ENCODE data around the gene ERBB4. TPM values are rescaled to one million over a fixed set of nuclear protein-coding genes. Genes with fewer than 3 reads are reported as not detected.
"Not testable (repeated sequence)": the region's sequence is repeated elsewhere in the genome, so short reads cannot be mapped to it uniquely, and the experiment has no call there.

ERBB4 gene
- total RNA-seq, 1 donor from 2014 or later = not detected

GRCh38 chr2:212264187-212264586 is 274.4 kb downstream of the ERBB4 start:
- intact Hi-C loops (cut with micrococcal nuclease) = no loop called here
- no peak overlapping the region for H3K27ac Mint-ChIP-seq
- H3K36me3 Mint-ChIP-seq (ENCODE audit: low read depth) = no peaks in the 10 kb centered on the region
- H3K27me3 Mint-ChIP-seq = no peaks in the 10 kb centered on the region
- DNase-seq = no peak
- H3K4me1 Mint-ChIP-seq = no peaks in the 10 kb centered on the region
- H3K4me3 Mint-ChIP-seq = no peak overlapping the region
- H3K9me3 Mint-ChIP-seq = no peaks in the 10 kb centered on the region

- Mint-ChIP-seq H3K4me3 (no peak overlapping the region), H3K27ac (no peak overlapping the region), H3K27me3 (no peaks in the 10 kb centered on the region), H3K36me3 (ENCODE audit: low read depth) (no peaks in the 10 kb centered on the region), H3K9me3 (no peaks in the 10 kb centered on the region), H3K4me1 (no peaks in the 10 kb centered on the region)
- DNase-seq = no peak
- intact Hi-C loops (cut with micrococcal nuclease) = no loop called here
Measured at GRCh38 chr2:212259226-212259625, 279.4 kb downstream of the ERBB4 start.

GRCh38 chr2:212254339-212254738 is 284.3 kb downstream of the ERBB4 start:
- intact Hi-C loops (cut with micrococcal nuclease) = no loop called here
- H3K36me3 Mint-ChIP-seq (ENCODE audit: low read depth) = no peaks in the 10 kb centered on the region
- no peaks in the 10 kb centered on the region for H3K9me3 Mint-ChIP-seq
- H3K27me3 Mint-ChIP-seq = no peaks in the 10 kb centered on the region
- DNase-seq = no peak
- H3K4me3 Mint-ChIP-seq = no peak overlapping the region
- H3K27ac Mint-ChIP-seq = no peak overlapping the region
- no peaks in the 10 kb centered on the region for H3K4me1 Mint-ChIP-seq

GRCh38 chr2:212249451-212249850 is 289.2 kb downstream of the ERBB4 start:
- Mint-ChIP-seq H3K9me3 (no peaks in the 10 kb centered on the region), H3K4me3 (no peak overlapping the region), H3K27me3 (no peaks in the 10 kb centered on the region), H3K27ac (no peak overlapping the region), H3K4me1 (no peaks in the 10 kb centered on the region), H3K36me3 (ENCODE audit: low read depth) (no peaks in the 10 kb centered on the region)
- intact Hi-C loops (cut with micrococcal nuclease) = no loop called here
- DNase-seq = no peak

- no peaks in the 10 kb centered on the region for H3K27me3 Mint-ChIP-seq
- H3K36me3 Mint-ChIP-seq (ENCODE audit: low read depth) = no peaks in the 10 kb centered on the region
Measured at GRCh38 chr2:212245880-212246279, 292.7 kb downstream of the ERBB4 start.

GRCh38 chr2:212242724-212243123 is 295.9 kb downstream of the ERBB4 start:
- no peak for DNase-seq
- Mint-ChIP-seq H3K9me3 (no peaks in the 10 kb centered on the region), H3K27me3 (no peaks in the 10 kb centered on the region), H3K4me1 (no peaks in the 10 kb centered on the region), H3K27ac (no peak overlapping the region), H3K36me3 (ENCODE audit: low read depth) (no peaks in the 10 kb centered on the region), H3K4me3 (no peak overlapping the region)
- intact Hi-C loops (cut with micrococcal nuclease) = no loop called here

More at GRCh38 chr2:212245880-212246279, 292.7 kb downstream of the ERBB4 start:
- Mint-ChIP-seq H3K9me3 (no peaks in the 10 kb centered on the region), H3K27ac (no peak overlapping the region), H3K4me3 (no peak overlapping the region), H3K4me1 (no peaks in the 10 kb centered on the region)
- intact Hi-C loops (cut with micrococcal nuclease) = no loop called here
- DNase-seq = no peak

- intact Hi-C loops (cut with micrococcal nuclease); H3K4me1 Mint-ChIP-seq; H3K9me3 Mint-ChIP-seq; H3K4me3 Mint-ChIP-seq; H3K27ac Mint-ChIP-seq; H3K36me3 Mint-ChIP-seq (ENCODE audit: low read depth); DNase-seq; H3K27me3 Mint-ChIP-seq: not testable (repeated sequence)
Measured at GRCh38 chr2:212238152-212238551, 300.4 kb downstream of the ERBB4 start.

- no peaks in the 10 kb centered on the region for H3K36me3 Mint-ChIP-seq (ENCODE audit: low read depth)
Measured at GRCh38 chr2:212237350-212238095, 301.1 kb downstream of the ERBB4 start.

GRCh38 chr2:212228743-212229171 is 309.8 kb downstream of the ERBB4 start:
- Mint-ChIP-seq H3K9me3 (no peaks in the 10 kb centered on the region), H3K27ac (no peak overlapping the region), H3K36me3 (ENCODE audit: low read depth) (no peaks in the 10 kb centered on the region), H3K27me3 (no peaks in the 10 kb centered on the region), H3K4me1 (no peaks in the 10 kb centered on the region), H3K4me3 (no peak overlapping the region)
- no peak for DNase-seq
- intact Hi-C loops (cut with micrococcal nuclease) = no loop called here

More at GRCh38 chr2:212237350-212238095, 301.1 kb downstream of the ERBB4 start:
- H3K27me3 Mint-ChIP-seq = no peaks in the 10 kb centered on the region
- no peak overlapping the region for H3K27ac Mint-ChIP-seq
- no peaks in the 10 kb centered on the region for H3K4me1 Mint-ChIP-seq
- H3K4me3 Mint-ChIP-seq = no peak overlapping the region
- intact Hi-C loops (cut with micrococcal nuclease) = no loop called here
- peaks cover 5% of the 10 kb centered on the region for H3K9me3 Mint-ChIP-seq
- DNase-seq = no peak

- no peak overlapping the region for H3K27ac Mint-ChIP-seq
- H3K27me3 Mint-ChIP-seq = no peaks in the 10 kb centered on the region
- intact Hi-C loops (cut with micrococcal nuclease) = no loop called here
- H3K36me3 Mint-ChIP-seq (ENCODE audit: low read depth) = no peaks in the 10 kb centered on the region
- H3K4me3 Mint-ChIP-seq = no peak overlapping the region
- H3K9me3 Mint-ChIP-seq = no peaks in the 10 kb centered on the region
- no peaks in the 10 kb centered on the region for H3K4me1 Mint-ChIP-seq
- no peak for DNase-seq
Measured at GRCh38 chr2:212227755-212228154, 310.8 kb downstream of the ERBB4 start.

- H3K36me3 Mint-ChIP-seq (ENCODE audit: low read depth) = no peaks in the 10 kb centered on the region
- no peaks in the 10 kb centered on the region for H3K27me3 Mint-ChIP-seq
- H3K27ac Mint-ChIP-seq = no peak overlapping the region
- no peaks in the 10 kb centered on the region for H3K4me1 Mint-ChIP-seq
- DNase-seq = no peak
- H3K9me3 Mint-ChIP-seq = no peaks in the 10 kb centered on the region
- H3K4me3 Mint-ChIP-seq = no peak overlapping the region
- intact Hi-C loops (cut with micrococcal nuclease) = no loop called here
Measured at GRCh38 chr2:212226114-212226513, 312.5 kb downstream of the ERBB4 start.

GRCh38 chr2:212223696-212224095 is 314.9 kb downstream of the ERBB4 start:
- H3K4me1 Mint-ChIP-seq = no peaks in the 10 kb centered on the region
- no peaks in the 10 kb centered on the region for H3K9me3 Mint-ChIP-seq
- DNase-seq = no peak
- intact Hi-C loops (cut with micrococcal nuclease) = no loop called here
- no peak overlapping the region for H3K4me3 Mint-ChIP-seq
- H3K27me3 Mint-ChIP-seq = no peaks in the 10 kb centered on the region
- H3K36me3 Mint-ChIP-seq (ENCODE audit: low read depth) = no peaks in the 10 kb centered on the region
- no peak overlapping the region for H3K27ac Mint-ChIP-seq

GRCh38 chr2:212213191-212213590 is 325.4 kb downstream of the ERBB4 start:
- Mint-ChIP-seq H3K4me3 (no peak overlapping the region), H3K27me3 (no peaks in the 10 kb centered on the region), H3K4me1 (no peaks in the 10 kb centered on the region), H3K9me3 (no peaks in the 10 kb centered on the region), H3K36me3 (ENCODE audit: low read depth) (no peaks in the 10 kb centered on the region), H3K27ac (no peak overlapping the region)
- intact Hi-C loops (cut with micrococcal nuclease) = no loop called here
- no peak for DNase-seq

- no peaks in the 10 kb centered on the region for H3K4me1 Mint-ChIP-seq
- H3K9me3 Mint-ChIP-seq = no peaks in the 10 kb centered on the region
- H3K27me3 Mint-ChIP-seq = no peaks in the 10 kb centered on the region
- H3K36me3 Mint-ChIP-seq (ENCODE audit: low read depth) = no peaks in the 10 kb centered on the region
- no peak overlapping the region for H3K4me3 Mint-ChIP-seq
- no peak overlapping the region for H3K27ac Mint-ChIP-seq
- DNase-seq = no peak
- intact Hi-C loops (cut with micrococcal nuclease) = no loop called here
Measured at GRCh38 chr2:212208467-212208866, 330.1 kb downstream of the ERBB4 start.

GRCh38 chr2:212197776-212198175 is 340.8 kb downstream of the ERBB4 start:
- Mint-ChIP-seq H3K4me1 (no peaks in the 10 kb centered on the region), H3K4me3 (no peak overlapping the region), H3K27ac (no peak overlapping the region), H3K27me3 (no peaks in the 10 kb centered on the region), H3K36me3 (ENCODE audit: low read depth) (no peaks in the 10 kb centered on the region), H3K9me3 (no peaks in the 10 kb centered on the region)
- DNase-seq = no peak
- intact Hi-C loops (cut with micrococcal nuclease) = no loop called here
